ENCODE results near the gene NECTIN4. TPM values are rescaled to one million over a fixed set of nuclear protein-coding genes. Genes with fewer than 3 reads are reported as not detected.

NECTIN4 gene
- 0.03 TPM for polyA plus RNA-seq (2013, experiment 1 of 2)
- 0.01 TPM for polyA plus RNA-seq (2013, experiment 2 of 2)

DNA sequence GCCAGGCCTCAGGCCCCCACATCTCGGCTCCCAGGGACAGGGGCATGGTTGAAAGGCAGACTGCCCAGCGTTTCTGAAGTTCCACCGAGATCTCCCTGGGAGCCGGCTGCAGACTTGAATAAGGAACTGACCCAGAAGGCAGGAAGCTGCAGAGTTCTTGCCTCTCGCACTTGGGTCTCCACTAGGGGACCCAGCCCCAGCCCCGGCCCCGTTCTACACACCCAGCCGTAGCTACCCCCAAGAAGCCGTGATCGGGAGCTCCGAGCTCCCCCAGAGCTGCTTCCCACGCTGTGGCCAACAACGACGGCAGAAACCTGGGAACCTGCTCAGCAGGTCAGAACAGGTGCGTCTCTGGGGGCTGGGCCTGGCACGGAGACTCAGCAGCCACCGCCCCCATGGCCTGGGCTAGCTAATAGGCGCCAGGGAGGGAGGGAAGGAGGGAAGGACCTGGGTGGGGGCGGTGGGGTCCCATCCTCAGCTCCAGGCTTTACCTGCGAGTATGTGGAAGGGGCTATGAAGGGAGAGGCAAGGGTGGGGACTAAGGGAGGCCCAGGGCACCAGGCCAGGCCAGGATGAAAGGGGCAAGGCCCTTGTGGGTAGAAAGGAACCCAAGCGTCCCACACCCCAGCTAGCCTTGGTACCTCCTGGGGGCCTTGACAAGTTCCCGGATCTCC, at the start of gene NECTIN4:
NECTIN4 (minus strand) TSS at position 308 of the 674 bp plus-strand sequence; CDS start at position 46, 262 bp downstream.
- Histone ChIP-seq H2BK15ac (ENCODE audit: low read depth, poor library complexity, severe bottlenecking) (no peak within 1 kb of the TSS), H4K8ac (ENCODE audit: low read length) (no peak within 1 kb of the TSS), H3K4me3 (ENCODE audit: insufficient read depth in 1 of 2, low read depth in 1 of 2, low read length in 2 of 2) (no peak within 1 kb of the TSS), H3K9me3 (ENCODE audit: control insufficient read depth, low read length) (no peaks in the 10 kb centered on the region), H3K9ac (ENCODE audit: low read length) (peak within 1 kb of the TSS; percentile 43), H2AK5ac (ENCODE audit: low read length, severe bottlenecking) (no peak within 1 kb of the TSS), H3K14ac (ENCODE audit: low read length in 2 of 2) (no peak within 1 kb of the TSS), H3K79me1 (replicated peaks; ENCODE audit: low read length, poor library complexity, severe bottlenecking) (no peaks in the 10 kb centered on the region), H3K23ac (ENCODE audit: low read length in 2 of 2) (no peak within 1 kb of the TSS), H2AFZ (ENCODE audit: low read depth, low read length) (no peak within 1 kb of the TSS), H3K4me2 (ENCODE audit: low read length, poor library complexity, severe bottlenecking) (no peak within 1 kb of the TSS), H4K91ac (ENCODE audit: low read length) (no peak within 1 kb of the TSS), H2BK5ac (ENCODE audit: low read depth, low read length, poor library complexity, severe bottlenecking) (no peak within 1 kb of the TSS), H3K4me1 (ENCODE audit: control insufficient read depth, insufficient read depth, low read depth, low read length) (peaks cover 19% of the 10 kb centered on the region), H2BK12ac (ENCODE audit: low read length in 2 of 2) (no peak within 1 kb of the TSS), H3K36me3 (ENCODE audit: control insufficient read depth in 1 of 2, insufficient read depth in 2 of 2, low read depth in 1 of 2, low read length in 2 of 2) (no peaks in the 10 kb centered on the region), H3K27me3 (ENCODE audit: control insufficient read depth in 1 of 2, insufficient read depth in 1 of 2, low read length in 2 of 2) (no peaks in the 10 kb centered on the region), H3K18ac (ENCODE audit: low read depth in 1 of 2, low read length in 2 of 2) (no peak within 1 kb of the TSS), H2BK120ac (ENCODE audit: low read depth, low read length) (no peak within 1 kb of the TSS), H3K4ac (ENCODE audit: low read depth in 1 of 2, low read length in 2 of 2) (no peak within 1 kb of the TSS), H3K27ac (ENCODE audit: low read length, poor library complexity, severe bottlenecking) (no peak within 1 kb of the TSS)
- DNase-seq = no peak
- 76% methylated on average over 22 of the region's 22 CpGs for WGBS

DNA sequence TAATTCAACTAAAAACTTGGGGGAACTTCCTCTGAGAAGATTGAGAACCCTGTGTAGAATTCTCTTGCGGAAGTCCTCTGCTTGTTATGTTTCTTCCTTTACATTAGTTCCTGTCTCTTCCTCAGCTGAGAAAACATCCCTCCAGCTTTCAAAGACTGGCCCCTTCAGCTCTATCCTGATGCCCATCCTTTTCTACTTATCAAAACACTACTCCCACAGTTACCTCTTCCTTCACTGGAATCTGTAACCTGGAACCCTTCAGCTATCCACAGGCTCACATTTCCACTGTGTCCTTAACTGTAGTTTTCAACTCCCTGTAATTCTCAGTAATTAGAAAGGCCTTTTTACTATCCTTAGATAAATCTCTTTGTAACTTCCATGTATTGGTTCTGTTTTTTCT, 49.1 kb upstream of the NECTIN4 start:
- no peak overlapping the region for H4K91ac ChIP-seq (ENCODE audit: low read length)
- H3K18ac ChIP-seq (ENCODE audit: low read depth in 1 of 2, low read length in 2 of 2) = no peak overlapping the region
- peaks cover 7% of the 10 kb centered on the region for H3K4me1 ChIP-seq (ENCODE audit: control insufficient read depth, insufficient read depth, low read depth, low read length)
- peaks cover 0 to 4% of the 10 kb centered on the region in 2 experiments for H3K36me3 ChIP-seq (ENCODE audit: control insufficient read depth in 1 of 2, insufficient read depth in 2 of 2, low read depth in 1 of 2, low read length in 2 of 2)
- no peaks in the 10 kb centered on the region for H3K27me3 ChIP-seq (ENCODE audit: control insufficient read depth in 1 of 2, insufficient read depth in 1 of 2, low read length in 2 of 2)
- no peak overlapping the region for H3K14ac ChIP-seq (ENCODE audit: low read length in 2 of 2)
- H3K79me1 ChIP-seq (replicated peaks; ENCODE audit: low read length, poor library complexity, severe bottlenecking) = peaks cover 30% of the 10 kb centered on the region
- no peak overlapping the region for H3K23ac ChIP-seq (ENCODE audit: low read length in 2 of 2)
- no peak overlapping the region for H3K9ac ChIP-seq (ENCODE audit: low read length)
- no peak overlapping the region for H2BK12ac ChIP-seq (ENCODE audit: low read length in 2 of 2)
- no peak overlapping the region for H3K4ac ChIP-seq (ENCODE audit: low read depth in 1 of 2, low read length in 2 of 2)
- H3K9me3 ChIP-seq (ENCODE audit: control insufficient read depth, low read length) = no peaks in the 10 kb centered on the region
- H3K4me3 ChIP-seq (ENCODE audit: insufficient read depth in 1 of 2, low read depth in 1 of 2, low read length in 2 of 2) = no peak overlapping the region
- 100% methylated on average over 1 of the region's 1 CpG for WGBS
- DNase-seq = no peak
- no peak overlapping the region for H2AFZ ChIP-seq (ENCODE audit: low read depth, low read length)
- no peak overlapping the region for H2BK15ac ChIP-seq (ENCODE audit: low read depth, poor library complexity, severe bottlenecking)
- H4K8ac ChIP-seq (ENCODE audit: low read length) = no peak overlapping the region
- no peak overlapping the region for H3K4me2 ChIP-seq (ENCODE audit: low read length, poor library complexity, severe bottlenecking)
- no peak overlapping the region for H3K27ac ChIP-seq (ENCODE audit: low read length, poor library complexity, severe bottlenecking)
- no peak overlapping the region for H2BK120ac ChIP-seq (ENCODE audit: low read depth, low read length)
- no peak overlapping the region for H2AK5ac ChIP-seq (ENCODE audit: low read length, severe bottlenecking)
- no peak overlapping the region for H2BK5ac ChIP-seq (ENCODE audit: low read depth, low read length, poor library complexity, severe bottlenecking)

DNA sequence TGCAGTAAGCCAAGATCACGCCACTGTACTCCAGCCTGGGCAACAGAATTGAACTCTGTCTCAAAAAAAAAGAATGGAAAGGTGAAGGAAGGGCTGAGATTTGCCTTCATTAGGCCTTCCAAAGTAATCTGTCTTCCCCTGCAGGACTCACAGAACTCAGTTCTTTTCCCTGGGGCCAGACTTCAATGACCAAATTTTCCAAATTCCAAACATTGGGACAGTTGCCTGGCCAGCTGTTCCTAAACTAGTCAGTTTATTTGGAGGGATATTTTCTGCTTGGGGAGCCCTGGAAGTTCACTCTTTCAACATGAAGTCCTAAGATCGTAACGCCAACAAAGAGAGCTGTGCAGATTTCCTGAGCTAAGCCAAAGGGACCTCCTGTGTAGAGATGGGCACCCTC, 48.5 kb upstream of the NECTIN4 start:
- DNase-seq = no peak
- Histone ChIP-seq H4K8ac (ENCODE audit: low read length) (no peak overlapping the region), H3K4me1 (ENCODE audit: control insufficient read depth, insufficient read depth, low read depth, low read length) (peaks cover 7% of the 10 kb centered on the region), H3K18ac (ENCODE audit: low read depth in 1 of 2, low read length in 2 of 2) (no peak overlapping the region), H2BK5ac (ENCODE audit: low read depth, low read length, poor library complexity, severe bottlenecking) (no peak overlapping the region), H3K4me2 (ENCODE audit: low read length, poor library complexity, severe bottlenecking) (no peak overlapping the region), H3K4ac (ENCODE audit: low read depth in 1 of 2, low read length in 2 of 2) (no peak overlapping the region), H3K9me3 (ENCODE audit: control insufficient read depth, low read length) (no peaks in the 10 kb centered on the region), H3K14ac (ENCODE audit: low read length in 2 of 2) (no peak overlapping the region), H2AK5ac (ENCODE audit: low read length, severe bottlenecking) (no peak overlapping the region), H3K79me1 (replicated peaks; ENCODE audit: low read length, poor library complexity, severe bottlenecking) (peaks cover 30% of the 10 kb centered on the region), H2BK12ac (ENCODE audit: low read length in 2 of 2) (no peak overlapping the region), H3K4me3 (ENCODE audit: insufficient read depth in 1 of 2, low read depth in 1 of 2, low read length in 2 of 2) (no peak overlapping the region), H3K27ac (ENCODE audit: low read length, poor library complexity, severe bottlenecking) (no peak overlapping the region), H3K27me3 (ENCODE audit: control insufficient read depth in 1 of 2, insufficient read depth in 1 of 2, low read length in 2 of 2) (no peaks in the 10 kb centered on the region), H3K23ac (ENCODE audit: low read length in 2 of 2) (no peak overlapping the region), H4K91ac (ENCODE audit: low read length) (no peak overlapping the region), H3K9ac (ENCODE audit: low read length) (no peak overlapping the region), H2BK120ac (ENCODE audit: low read depth, low read length) (no peak overlapping the region), H2BK15ac (ENCODE audit: low read depth, poor library complexity, severe bottlenecking) (no peak overlapping the region), H3K36me3 (ENCODE audit: control insufficient read depth in 1 of 2, insufficient read depth in 2 of 2, low read depth in 1 of 2, low read length in 2 of 2) (peaks cover 0 to 4% of the 10 kb centered on the region in 2 experiments), H2AFZ (ENCODE audit: low read depth, low read length) (no peak overlapping the region)
- WGBS = 90% methylated on average over 3 of the region's 3 CpGs

DNA sequence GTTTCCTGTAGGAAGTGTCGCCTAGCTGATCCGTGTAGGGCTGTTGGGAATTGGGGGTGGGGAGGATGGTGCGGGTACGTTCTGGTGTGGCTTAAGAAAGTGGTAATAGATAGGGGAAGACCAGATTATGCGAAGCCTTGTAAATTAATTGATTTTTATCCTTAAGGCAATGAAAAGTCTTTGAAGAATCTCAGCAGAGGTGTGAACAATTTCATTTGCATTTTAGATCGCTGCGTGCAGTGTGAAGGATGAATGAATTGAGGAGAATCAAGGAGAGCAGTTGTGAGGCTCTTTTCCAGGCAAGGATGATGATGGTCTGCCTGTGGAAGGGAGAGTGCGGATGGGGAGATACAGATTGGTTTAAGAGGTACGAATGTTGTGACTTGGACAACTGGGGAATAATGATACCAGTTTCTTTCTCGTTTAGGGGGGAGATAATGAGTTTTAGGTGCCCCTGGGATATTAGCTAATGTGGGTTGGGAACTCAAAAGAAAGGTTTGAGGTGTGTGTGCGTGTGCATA, 43.9 kb upstream of the NECTIN4 start:
- Histone ChIP-seq H3K36me3 (ENCODE audit: control insufficient read depth in 1 of 2, insufficient read depth in 2 of 2, low read depth in 1 of 2, low read length in 2 of 2) (peaks cover 6 to 24% of the 10 kb centered on the region in 2 experiments), H3K14ac (ENCODE audit: low read length in 2 of 2) (no peak overlapping the region), H3K9ac (ENCODE audit: low read length) (peak overlapping the region; percentile 95), H3K9me3 (ENCODE audit: control insufficient read depth, low read length) (no peaks in the 10 kb centered on the region), H2AFZ (ENCODE audit: low read depth, low read length) (peak overlapping the region; percentile 64), H3K4me2 (ENCODE audit: low read length, poor library complexity, severe bottlenecking) (peak overlapping the region; percentile 40), H2BK15ac (ENCODE audit: low read depth, poor library complexity, severe bottlenecking) (no peak overlapping the region), H2BK5ac (ENCODE audit: low read depth, low read length, poor library complexity, severe bottlenecking) (no peak overlapping the region), H2BK12ac (ENCODE audit: low read length in 2 of 2) (peak overlapping the region in 1 of 2 experiments; percentile 47), H3K23ac (ENCODE audit: low read length in 2 of 2) (peak overlapping the region in 1 of 2 experiments; percentile 70), H2BK120ac (ENCODE audit: low read depth, low read length) (no peak overlapping the region), H4K91ac (ENCODE audit: low read length) (peak overlapping the region; percentile 62), H3K18ac (ENCODE audit: low read depth in 1 of 2, low read length in 2 of 2) (peak overlapping the region; percentile 91 to 98), H3K4me3 (ENCODE audit: insufficient read depth in 1 of 2, low read depth in 1 of 2, low read length in 2 of 2) (peak overlapping the region; percentile 75 to 94), H3K27me3 (ENCODE audit: control insufficient read depth in 1 of 2, insufficient read depth in 1 of 2, low read length in 2 of 2) (no peaks in the 10 kb centered on the region), H3K4me1 (ENCODE audit: control insufficient read depth, insufficient read depth, low read depth, low read length) (peaks cover 9% of the 10 kb centered on the region), H4K8ac (ENCODE audit: low read length) (peak overlapping the region; percentile 90), H3K27ac (ENCODE audit: low read length, poor library complexity, severe bottlenecking) (peak overlapping the region; percentile 88), H3K4ac (ENCODE audit: low read depth in 1 of 2, low read length in 2 of 2) (peak overlapping the region; percentile 75 to 85), H3K79me1 (replicated peaks; ENCODE audit: low read length, poor library complexity, severe bottlenecking) (peaks cover 32% of the 10 kb centered on the region), H2AK5ac (ENCODE audit: low read length, severe bottlenecking) (no peak overlapping the region)
- DNase-seq = peak; percentile 64
- 1% methylated on average over 11 of the region's 11 CpGs for WGBS
